ENCODE data around the gene IRF2BPL.

Gene IRF2BPL

DNA sequence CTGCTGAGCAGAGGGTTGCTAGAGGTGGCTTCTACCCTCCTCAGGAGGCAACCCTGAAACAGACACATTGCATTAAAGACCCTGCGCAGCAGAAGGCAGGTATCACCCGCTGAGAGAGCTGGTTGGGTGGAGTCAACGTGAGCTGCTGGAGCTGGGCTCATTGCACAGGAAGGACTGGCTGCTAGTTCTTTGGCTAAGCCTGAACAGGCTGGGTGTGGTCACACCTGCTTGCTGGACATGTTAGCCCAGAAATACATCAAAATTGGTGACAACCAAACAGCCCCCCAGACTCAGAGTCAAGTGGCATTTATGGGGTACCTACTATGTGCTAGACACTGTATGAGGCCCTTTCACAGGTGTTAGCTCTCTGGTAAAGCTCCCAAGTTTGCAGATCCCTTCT lies 33.8 kb upstream of the IRF2BPL start:
- TF ChIP-seq EZH2 (IDR thresholded peaks at IDR 0.05; ENCODE audit: borderline replicate concordance, low read depth, low read length, severe bottlenecking), result no peak
- TF ChIP-seq, protein P1, sequence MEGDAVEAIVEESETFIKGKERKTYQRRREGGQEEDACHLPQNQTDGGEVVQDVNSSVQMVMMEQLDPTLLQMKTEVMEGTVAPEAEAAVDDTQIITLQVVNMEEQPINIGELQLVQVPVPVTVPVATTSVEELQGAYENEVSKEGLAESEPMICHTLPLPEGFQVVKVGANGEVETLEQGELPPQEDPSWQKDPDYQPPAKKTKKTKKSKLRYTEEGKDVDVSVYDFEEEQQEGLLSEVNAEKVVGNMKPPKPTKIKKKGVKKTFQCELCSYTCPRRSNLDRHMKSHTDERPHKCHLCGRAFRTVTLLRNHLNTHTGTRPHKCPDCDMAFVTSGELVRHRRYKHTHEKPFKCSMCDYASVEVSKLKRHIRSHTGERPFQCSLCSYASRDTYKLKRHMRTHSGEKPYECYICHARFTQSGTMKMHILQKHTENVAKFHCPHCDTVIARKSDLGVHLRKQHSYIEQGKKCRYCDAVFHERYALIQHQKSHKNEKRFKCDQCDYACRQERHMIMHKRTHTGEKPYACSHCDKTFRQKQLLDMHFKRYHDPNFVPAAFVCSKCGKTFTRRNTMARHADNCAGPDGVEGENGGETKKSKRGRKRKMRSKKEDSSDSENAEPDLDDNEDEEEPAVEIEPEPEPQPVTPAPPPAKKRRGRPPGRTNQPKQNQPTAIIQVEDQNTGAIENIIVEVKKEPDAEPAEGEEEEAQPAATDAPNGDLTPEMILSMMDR (IDR thresholded peaks at IDR 0.05; ENCODE audit: borderline replicate concordance, extremely low read depth, low read length, poor library complexity, severe bottlenecking), result no peak
- DNase-seq (no peak), ATAC-seq (ENCODE audit: insufficient read depth, low read depth) (no peak)
- H3K27me3 ChIP-seq (ENCODE audit: insufficient read depth, low read length, poor library complexity), result peaks cover 3% of the 10 kb centered on the region
- H2AFZ ChIP-seq (ENCODE audit: low read depth, low read length), result no peak overlapping the region
- H3K9me3 ChIP-seq (ENCODE audit: insufficient read depth, low read length, severe bottlenecking), result no peaks in the 10 kb centered on the region
- H3K9ac ChIP-seq (ENCODE audit: low read depth, low read length), result no peak overlapping the region
- H3K4me2 ChIP-seq (ENCODE audit: insufficient read depth, low read length), result no peak overlapping the region
- no peaks in the 10 kb centered on the region for H3K79me2 ChIP-seq (ENCODE audit: insufficient read depth, low read length)
- no peak overlapping the region for H3K4me3 ChIP-seq (ENCODE audit: low read depth in 1 of 2, low read length in 2 of 2)
- H3K4me1 ChIP-seq (ENCODE audit: insufficient read depth, low read length), result no peaks in the 10 kb centered on the region
- H3K36me3 ChIP-seq (ENCODE audit: insufficient read depth, low read length), result no peaks in the 10 kb centered on the region
- no peak overlapping the region for H3K27ac ChIP-seq (ENCODE audit: low read length)
- no peaks in the 10 kb centered on the region for H4K20me1 ChIP-seq (ENCODE audit: insufficient read depth, low read length)

DNA sequence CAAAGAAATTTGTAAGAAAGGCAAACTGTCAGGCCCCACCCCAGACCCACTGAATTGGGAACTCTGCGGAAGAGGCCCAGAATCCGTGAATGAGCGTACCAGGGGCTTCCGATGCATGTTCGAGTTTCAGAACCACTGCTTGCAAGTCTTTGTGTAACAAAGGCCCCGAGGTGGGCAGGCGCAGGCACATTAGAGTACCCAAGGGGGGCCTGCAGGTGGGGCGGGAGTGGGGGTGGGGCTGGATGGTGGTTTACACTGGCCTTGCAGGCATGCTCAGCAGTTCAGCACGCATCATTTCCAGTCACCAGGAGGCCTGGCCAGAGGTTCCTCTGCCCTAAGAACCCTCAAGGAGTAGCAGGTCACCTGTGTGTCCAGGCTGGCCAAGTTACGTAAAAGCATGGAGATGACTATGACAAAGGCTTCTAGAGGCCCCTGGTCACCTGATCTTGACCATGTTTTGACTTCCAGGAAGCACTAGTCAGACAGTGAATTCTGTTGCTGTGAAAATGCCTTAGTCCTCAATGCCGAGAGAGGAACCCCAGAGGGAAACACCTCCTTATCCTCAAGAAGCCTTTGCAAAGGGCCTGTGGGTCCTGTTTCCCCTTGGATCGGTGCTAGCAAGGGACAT lies 33.2 kb upstream of the IRF2BPL start:
- no peak overlapping the region for H3K27ac ChIP-seq (ENCODE audit: low read length)
- no peak overlapping the region for H3K9ac ChIP-seq (ENCODE audit: low read depth, low read length)
- H3K4me1 ChIP-seq (ENCODE audit: insufficient read depth, low read length), result no peaks in the 10 kb centered on the region
- no peak for DNase-seq
- H3K4me3 ChIP-seq (ENCODE audit: low read depth in 1 of 2, low read length in 2 of 2), result no peak overlapping the region
- no peaks in the 10 kb centered on the region for H3K9me3 ChIP-seq (ENCODE audit: insufficient read depth, low read length, severe bottlenecking)
- no peaks in the 10 kb centered on the region for H3K36me3 ChIP-seq (ENCODE audit: insufficient read depth, low read length)
- H3K79me2 ChIP-seq (ENCODE audit: insufficient read depth, low read length), result no peaks in the 10 kb centered on the region
- no peak overlapping the region for H3K4me2 ChIP-seq (ENCODE audit: insufficient read depth, low read length)
- no peaks in the 10 kb centered on the region for H4K20me1 ChIP-seq (ENCODE audit: insufficient read depth, low read length)
- TF ChIP-seq, protein P1 (IDR thresholded peaks at IDR 0.05; ENCODE audit: borderline replicate concordance, extremely low read depth, low read length, poor library complexity, severe bottlenecking), result no peak
- no peak for TF ChIP-seq EZH2 (IDR thresholded peaks at IDR 0.05; ENCODE audit: borderline replicate concordance, low read depth, low read length, severe bottlenecking)
- no peak overlapping the region for H2AFZ ChIP-seq (ENCODE audit: low read depth, low read length)
- peaks cover 3% of the 10 kb centered on the region for H3K27me3 ChIP-seq (ENCODE audit: insufficient read depth, low read length, poor library complexity)
- ATAC-seq (ENCODE audit: insufficient read depth, low read depth), result no peak

DNA sequence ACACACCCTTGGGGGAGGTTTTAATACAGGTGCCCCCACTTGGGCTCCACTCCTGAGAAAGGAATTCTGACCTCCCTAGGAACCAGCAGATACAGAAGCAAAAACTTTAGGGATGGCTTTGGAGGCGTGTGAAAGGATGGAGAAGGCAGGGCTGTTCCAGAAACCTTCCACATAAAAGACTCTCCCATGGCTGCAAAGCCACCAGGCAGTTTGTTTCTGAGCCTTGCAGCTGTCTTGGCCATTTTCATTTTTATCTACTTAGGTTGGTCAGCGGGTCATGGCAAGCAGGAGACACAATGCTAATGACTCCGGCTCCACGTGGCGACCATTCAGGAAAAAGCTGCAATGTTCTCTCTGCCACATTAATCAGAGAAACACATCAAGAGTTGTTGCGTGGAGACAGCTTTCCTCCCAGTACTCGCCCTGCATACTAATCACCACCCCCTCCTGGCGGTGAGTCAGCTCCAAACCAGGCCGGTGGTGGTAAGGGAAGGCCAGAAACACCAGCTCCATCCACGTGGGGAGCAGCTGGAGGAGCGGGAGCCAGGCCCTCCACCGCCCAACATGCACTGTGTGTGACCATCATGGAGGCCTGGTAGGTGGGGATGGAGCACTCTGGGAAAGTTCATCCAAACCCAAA lies 30.9 kb upstream of the IRF2BPL start:
- TF ChIP-seq, protein P1 (IDR thresholded peaks at IDR 0.05; ENCODE audit: borderline replicate concordance, extremely low read depth, low read length, poor library complexity, severe bottlenecking), result no peak
- TF ChIP-seq EZH2 (IDR thresholded peaks at IDR 0.05; ENCODE audit: borderline replicate concordance, low read depth, low read length, severe bottlenecking), result no peak
- ATAC-seq (ENCODE audit: insufficient read depth, low read depth), result no peak
- H3K4me3 ChIP-seq (ENCODE audit: low read depth in 1 of 2, low read length in 2 of 2), result no peak overlapping the region
- DNase-seq, result no peak
- H2AFZ ChIP-seq (ENCODE audit: low read depth, low read length), result no peak overlapping the region
- no peaks in the 10 kb centered on the region for H3K27me3 ChIP-seq (ENCODE audit: insufficient read depth, low read length, poor library complexity)
- H3K79me2 ChIP-seq (ENCODE audit: insufficient read depth, low read length), result no peaks in the 10 kb centered on the region
- no peaks in the 10 kb centered on the region for H3K36me3 ChIP-seq (ENCODE audit: insufficient read depth, low read length)
- H4K20me1 ChIP-seq (ENCODE audit: insufficient read depth, low read length), result no peaks in the 10 kb centered on the region
- no peaks in the 10 kb centered on the region for H3K9me3 ChIP-seq (ENCODE audit: insufficient read depth, low read length, severe bottlenecking)
- no peak overlapping the region for H3K4me2 ChIP-seq (ENCODE audit: insufficient read depth, low read length)
- no peak overlapping the region for H3K27ac ChIP-seq (ENCODE audit: low read length)
- H3K9ac ChIP-seq (ENCODE audit: low read depth, low read length), result no peak overlapping the region
- H3K4me1 ChIP-seq (ENCODE audit: insufficient read depth, low read length), result no peaks in the 10 kb centered on the region

Measured in DND-41 (cell line).